Activated T-helper 2 cell treated with anti-CD3 and anti-CD28 coated beads, Interferon-gamma antibody, Interleukin-2, Interleukin-4, amounts not matched to agents 10 μg/mL and 5 μg/mL and 100 μg/mL, durations not matched to agents 14 hours and 24 hours and 36 hours (primary cell): ENCODE measurements around the gene SH3RF3. TPM values are rescaled to one million over a fixed set of nuclear protein-coding genes. Genes with fewer than 3 reads are reported as not detected.

ENCODE experiments used
- DNase-seq: peaks from one replicate; pipeline ENCODE4 v3.0.0; 2021; ENCODE audit warnings: low spot score
- H3K27ac Mint-ChIP-seq: one replicate; pipeline ENCODE4 v1.8.0; 2021; ENCODE audit warnings: mixed read lengths
- H3K27me3 Mint-ChIP-seq: one replicate; pipeline ENCODE4 v1.8.0; 2021; ENCODE audit warnings: low read depth, mixed read lengths
- H3K36me3 Mint-ChIP-seq: one replicate; pipeline ENCODE4 v1.8.0; 2021; ENCODE audit warnings: low read depth, mixed read lengths
- H3K4me1 Mint-ChIP-seq: one replicate; pipeline ENCODE4 v1.8.0; 2021; ENCODE audit warnings: low read depth, mixed read lengths
- H3K4me3 Mint-ChIP-seq: one replicate; pipeline ENCODE4 v1.8.0; 2021; ENCODE audit warnings: low read depth, mild to moderate bottlenecking, moderate library complexity, mixed read lengths
- H3K9me3 Mint-ChIP-seq: one replicate; pipeline ENCODE4 v1.8.0; 2021; ENCODE audit warnings: mixed read lengths
- intact Hi-C: fragments of 100-400 bp; cut with micrococcal nuclease; formaldehyde crosslinking; loops from one replicate; pipeline ENCODE4 v1.15.1; 2023
- total RNA-seq: library from RNA; stranded (reverse); gene quantifications from 2 replicates; pipeline ENCODE4 v1.2.3, GENCODE V29; 2022

The SH3RF3 gene
- total RNA-seq, 1 donor from 2014 or later: 0.78 TPM

DNA sequence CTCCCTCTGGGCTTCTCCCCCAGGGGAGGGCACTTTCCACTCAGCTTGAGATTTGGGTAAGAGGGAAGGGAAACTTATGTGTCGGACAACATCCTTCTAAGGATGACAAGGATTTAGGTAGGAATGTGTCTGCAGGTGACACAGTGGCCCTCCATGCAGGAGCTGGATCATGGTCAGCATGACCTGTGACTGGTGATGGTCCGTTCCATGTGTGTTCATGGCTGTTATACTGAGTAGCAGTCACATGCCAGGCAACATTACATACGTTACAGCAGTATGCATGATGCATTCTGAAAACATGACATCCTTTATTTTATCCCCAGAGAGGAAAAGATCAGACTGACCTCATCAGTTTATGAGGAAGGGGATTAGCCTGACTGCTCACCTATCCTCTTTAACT is 292.6 kb downstream of the SH3RF3 start:
- no peak for DNase-seq
- Mint-ChIP-seq H3K9me3 (no peaks in the 10 kb centered on the region), H3K4me1 (no peaks in the 10 kb centered on the region), H3K27me3 (no peaks in the 10 kb centered on the region), H3K36me3 (no peaks in the 10 kb centered on the region), H3K4me3 (no peak overlapping the region), H3K27ac (no peak overlapping the region)
- intact Hi-C loops: no loop called here

- H3K4me1 Mint-ChIP-seq: no peaks in the 10 kb centered on the region
- no peak overlapping the region for H3K4me3 Mint-ChIP-seq
- H3K36me3 Mint-ChIP-seq: no peaks in the 10 kb centered on the region
- H3K27ac Mint-ChIP-seq: no peak overlapping the region
- no peaks in the 10 kb centered on the region for H3K9me3 Mint-ChIP-seq
- no peak for DNase-seq
- intact Hi-C loops: no loop called here
- H3K27me3 Mint-ChIP-seq: no peaks in the 10 kb centered on the region
Measured at GRCh38 chr2:109422071-109422757, 293.2 kb downstream of the SH3RF3 start.

- Mint-ChIP-seq H3K27ac (no peak overlapping the region), H3K4me3 (no peak overlapping the region), H3K4me1 (no peaks in the 10 kb centered on the region), H3K27me3 (no peaks in the 10 kb centered on the region), H3K36me3 (no peaks in the 10 kb centered on the region), H3K9me3 (no peaks in the 10 kb centered on the region)
- intact Hi-C loops: no loop called here
- no peak for DNase-seq
Measured at GRCh38 chr2:109422758-109423500, 293.9 kb downstream of the SH3RF3 start.

- intact Hi-C loops: no loop called here
- Mint-ChIP-seq H3K27ac (no peak overlapping the region), H3K4me1 (no peaks in the 10 kb centered on the region), H3K9me3 (no peaks in the 10 kb centered on the region), H3K4me3 (no peak overlapping the region), H3K27me3 (no peaks in the 10 kb centered on the region), H3K36me3 (no peaks in the 10 kb centered on the region)
- DNase-seq: no peak
Measured at GRCh38 chr2:109423556-109424359, 294.8 kb downstream of the SH3RF3 start.

DNA sequence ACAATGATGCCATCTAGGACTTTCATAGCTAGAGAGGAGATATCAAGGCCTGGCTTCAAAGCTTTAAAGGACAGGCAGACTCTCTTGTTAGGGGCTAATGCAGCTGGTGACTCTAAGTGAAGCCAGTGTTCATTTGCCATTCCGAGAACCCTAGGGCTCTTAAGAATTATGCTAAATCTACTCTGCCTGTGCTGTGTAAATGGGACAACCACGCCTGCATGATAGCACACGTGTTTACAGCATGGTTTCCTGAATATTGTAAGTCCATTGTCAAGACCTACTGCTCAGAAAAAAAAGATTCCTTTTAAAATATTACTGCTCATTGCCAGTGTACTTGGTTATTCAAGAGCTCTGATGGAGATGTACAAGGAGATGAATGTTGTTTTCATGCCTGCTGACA is 296.4 kb downstream of the SH3RF3 start:
- H3K4me1 Mint-ChIP-seq: no peaks in the 10 kb centered on the region
- H3K36me3 Mint-ChIP-seq: no peaks in the 10 kb centered on the region
- intact Hi-C loops: loop anchor here (5.0 kb wide), 1 partner anchor 208 kb away; no protein-coding TSS in a partner anchor
- no peak for DNase-seq
- H3K4me3 Mint-ChIP-seq: no peak overlapping the region
- no peaks in the 10 kb centered on the region for H3K27me3 Mint-ChIP-seq
- H3K9me3 Mint-ChIP-seq: no peaks in the 10 kb centered on the region
- no peak overlapping the region for H3K27ac Mint-ChIP-seq

DNA sequence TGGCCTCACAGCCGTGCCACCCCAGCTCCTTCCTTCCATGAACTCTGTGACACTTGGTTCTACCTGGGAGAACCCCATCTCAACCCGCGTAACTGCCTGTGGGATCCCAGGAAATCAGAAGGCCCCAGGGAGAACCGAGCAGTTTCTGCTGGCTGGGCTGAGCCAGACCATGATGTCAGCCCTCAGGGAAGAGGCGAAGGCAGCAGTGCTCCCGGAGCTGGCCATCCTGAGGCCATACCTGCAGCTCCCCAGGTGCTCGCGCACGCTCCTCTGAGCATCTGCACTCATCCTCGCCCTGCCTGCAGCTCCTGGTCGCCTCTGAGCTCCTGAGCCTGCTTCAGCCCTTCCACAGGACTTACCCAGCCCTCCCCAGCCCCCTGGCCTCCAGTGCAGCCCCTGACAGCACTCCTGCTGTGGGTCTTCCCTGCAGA is 298.7 kb downstream of the SH3RF3 start:
- Mint-ChIP-seq H3K9me3 (no peaks in the 10 kb centered on the region), H3K4me1 (no peaks in the 10 kb centered on the region), H3K27ac (no peak overlapping the region), H3K36me3 (no peaks in the 10 kb centered on the region), H3K4me3 (no peak overlapping the region), H3K27me3 (no peaks in the 10 kb centered on the region)
- intact Hi-C loops: loop anchor here (5.0 kb wide), 1 partner anchor 210 kb away; no protein-coding TSS in a partner anchor
- no peak for DNase-seq

DNA sequence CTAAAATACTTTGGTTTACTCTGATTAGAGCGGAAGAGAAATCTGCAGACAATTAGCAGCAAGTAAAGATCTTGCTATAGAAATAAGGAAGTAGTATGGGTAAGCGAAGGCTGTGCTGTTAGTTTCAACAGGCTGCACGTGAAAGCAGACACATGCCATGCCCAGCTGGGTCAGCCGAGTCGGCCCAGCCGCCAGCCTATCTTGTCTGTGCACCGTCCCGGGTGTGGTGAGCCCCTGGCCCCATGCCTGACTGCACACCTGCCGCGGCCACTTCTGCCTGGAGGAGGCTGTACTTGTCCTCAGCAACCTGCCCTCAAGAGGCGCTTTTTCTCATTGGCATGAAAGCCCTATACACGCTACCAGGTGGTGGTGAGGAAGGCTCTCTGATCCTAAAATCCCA is 299.3 kb downstream of the SH3RF3 start:
- intact Hi-C loops: loop anchor here (5.0 kb wide), 1 partner anchor 211 kb away; no protein-coding TSS in a partner anchor
- no peak overlapping the region for H3K27ac Mint-ChIP-seq
- no peaks in the 10 kb centered on the region for H3K36me3 Mint-ChIP-seq
- H3K27me3 Mint-ChIP-seq: no peaks in the 10 kb centered on the region
- DNase-seq: no peak
- no peak overlapping the region for H3K4me3 Mint-ChIP-seq
- no peaks in the 10 kb centered on the region for H3K9me3 Mint-ChIP-seq
- H3K4me1 Mint-ChIP-seq: no peaks in the 10 kb centered on the region

DNA sequence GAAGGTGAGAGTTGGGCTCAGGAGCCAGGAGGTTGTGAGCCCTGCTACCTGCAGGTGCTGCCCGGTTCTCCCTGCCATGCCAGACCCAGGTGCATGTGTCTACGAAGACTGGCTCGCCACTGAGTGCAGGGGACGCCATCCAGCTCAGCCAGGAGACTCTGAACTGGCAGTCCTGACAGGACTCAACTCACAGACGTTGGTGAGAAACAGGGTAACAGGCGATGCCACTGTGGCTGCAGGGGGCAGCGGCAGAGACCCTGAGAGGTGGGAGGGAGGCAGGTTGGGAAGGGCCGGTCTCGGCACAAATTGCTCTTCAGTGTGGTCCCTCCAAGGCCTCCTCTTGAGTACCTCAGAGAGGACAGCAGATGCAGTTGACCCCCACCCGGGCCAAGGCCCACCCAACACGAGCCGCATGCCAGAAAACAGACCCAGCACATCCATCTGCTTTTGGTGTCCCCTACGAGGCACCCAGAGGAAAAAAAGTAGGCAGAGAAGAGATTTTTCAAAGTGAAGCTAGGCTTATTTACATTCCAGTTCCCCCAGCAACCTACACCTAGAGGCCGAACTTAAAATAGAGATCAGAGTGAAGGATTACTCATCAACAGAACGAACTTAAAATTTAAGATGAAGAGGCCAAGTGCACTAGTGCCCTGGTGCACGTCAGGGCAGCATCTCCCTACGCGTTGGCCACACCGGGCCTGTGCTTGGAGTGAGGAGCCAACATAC is 300.0 kb downstream of the SH3RF3 start:
- Mint-ChIP-seq H3K4me1 (no peaks in the 10 kb centered on the region), H3K27ac (no peak overlapping the region), H3K4me3 (no peak overlapping the region), H3K36me3 (no peaks in the 10 kb centered on the region), H3K9me3 (no peaks in the 10 kb centered on the region), H3K27me3 (no peaks in the 10 kb centered on the region)
- no peak for DNase-seq
- intact Hi-C loops: loop anchor here (5.0 kb wide), 1 partner anchor 212 kb away; no protein-coding TSS in a partner anchor

- no peak for DNase-seq
- H3K36me3 Mint-ChIP-seq: no peaks in the 10 kb centered on the region
- no peaks in the 10 kb centered on the region for H3K4me1 Mint-ChIP-seq
- H3K4me3 Mint-ChIP-seq: no peak overlapping the region
- H3K27ac Mint-ChIP-seq: no peak overlapping the region
- intact Hi-C loops: loop anchor here (5.0 kb wide), 1 partner anchor 212 kb away; no protein-coding TSS in a partner anchor
- H3K9me3 Mint-ChIP-seq: no peaks in the 10 kb centered on the region
- no peaks in the 10 kb centered on the region for H3K27me3 Mint-ChIP-seq
Measured at GRCh38 chr2:109429567-109430328, 300.7 kb downstream of the SH3RF3 start.

- intact Hi-C loops: no loop called here
Measured at GRCh38 chr2:109430329-109430636, 301.3 kb downstream of the SH3RF3 start.

DNA sequence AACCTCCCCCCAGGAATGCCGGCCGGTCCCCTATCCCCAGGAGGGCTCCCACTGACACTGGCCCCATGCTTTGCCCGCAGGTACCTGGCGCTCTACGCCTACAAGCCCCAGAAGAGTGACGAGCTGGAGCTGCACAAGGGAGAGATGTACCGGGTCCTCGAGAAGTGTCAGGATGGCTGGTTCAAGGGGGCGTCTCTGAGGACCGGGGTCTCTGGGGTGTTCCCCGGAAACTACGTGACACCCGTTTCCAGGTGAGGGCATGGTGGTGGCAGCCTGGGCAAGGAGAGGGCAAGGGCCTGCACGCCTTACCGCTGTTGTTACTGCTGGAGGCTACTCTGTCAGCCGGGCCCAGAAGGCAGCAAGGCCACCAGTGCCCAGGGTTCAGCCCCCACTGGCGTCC is 303.4 kb downstream of the SH3RF3 start:
- Mint-ChIP-seq H3K27me3 (no peaks in the 10 kb centered on the region), H3K27ac (no peak overlapping the region), H3K9me3 (no peaks in the 10 kb centered on the region), H3K4me1 (no peaks in the 10 kb centered on the region), H3K4me3 (no peak overlapping the region), H3K36me3 (no peaks in the 10 kb centered on the region)
- no peak for DNase-seq
- intact Hi-C loops: no loop called here

More at GRCh38 chr2:109430329-109430636, 301.3 kb downstream of the SH3RF3 start:
- H3K27me3 Mint-ChIP-seq: no peaks in the 10 kb centered on the region
- no peak overlapping the region for H3K4me3 Mint-ChIP-seq
- H3K36me3 Mint-ChIP-seq: no peaks in the 10 kb centered on the region
- no peak for DNase-seq
- H3K27ac Mint-ChIP-seq: no peak overlapping the region
- H3K4me1 Mint-ChIP-seq: no peaks in the 10 kb centered on the region
- no peaks in the 10 kb centered on the region for H3K9me3 Mint-ChIP-seq

DNA sequence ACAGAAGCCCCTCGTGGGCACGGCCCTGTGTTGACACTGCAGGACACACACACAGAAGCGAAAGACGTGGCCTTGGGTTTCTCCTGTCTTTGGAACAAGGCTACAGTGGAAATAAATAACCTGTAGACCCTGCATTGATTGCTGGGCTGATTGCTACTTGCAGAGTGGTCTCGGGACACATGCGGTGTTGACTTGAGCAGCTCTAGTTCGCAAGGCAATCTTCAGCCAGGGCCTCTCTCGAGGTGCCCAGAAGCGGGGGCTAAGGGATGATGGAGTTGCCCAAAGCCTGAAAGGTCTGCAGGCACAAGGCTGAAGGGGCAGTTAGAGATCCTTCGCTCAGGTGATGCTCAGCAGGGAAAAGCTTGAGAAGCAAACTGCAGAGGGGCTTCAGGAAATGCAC is 304.5 kb downstream of the SH3RF3 start:
- no peaks in the 10 kb centered on the region for H3K9me3 Mint-ChIP-seq
- no peaks in the 10 kb centered on the region for H3K27me3 Mint-ChIP-seq
- H3K27ac Mint-ChIP-seq: no peak overlapping the region
- no peaks in the 10 kb centered on the region for H3K4me1 Mint-ChIP-seq
- DNase-seq: no peak
- no peaks in the 10 kb centered on the region for H3K36me3 Mint-ChIP-seq
- intact Hi-C loops: no loop called here
- no peak overlapping the region for H3K4me3 Mint-ChIP-seq
